Left cardiac atrium (tissue), 4 donors: Measurements from ENCODE around the gene SREK1. TPM values are rescaled to one million over a fixed set of nuclear protein-coding genes. Genes with fewer than 3 reads are reported as not detected.

ENCODE experiments used
- ATAC-seq, 2 donors: fragments of 200-7000 bp; cut with Tn5 transposase; one replicate each; pipeline ENCODE4 v1.9.1; 2020; ENCODE audit warnings: mild to moderate bottlenecking in 2 of 2, moderate library complexity in 2 of 2
- DNase-seq: peaks from one replicate; pipeline ENCODE4 v3.0.0-alpha.2; 2020
- intact Hi-C, 2 donors: fragments of 100-400 bp; cut with DNase I; formaldehyde crosslinking; loops; one replicate each; pipeline versions ENCODE4 v1.14.1 to v1.15.1; 2022 to 2023
- total RNA-seq, 2 donors: library from RNA; stranded (reverse); fragmentation: NEBNext Ultra II Directional; extraction: Animal tissue kit (Norgen Biotek cat#: 25700); gene quantifications; one replicate each; pipeline ENCODE4 v1.2.1, GENCODE V29; 2021
- donor health status: DM: no; HTN: yes; CAD: no.
- donor health status: DM: no; HTN: yes; CAD: no; lungs with severe emphysema.
- donor health status: DM: yes; HTN: yes; CAD: no.
- donor health status: Dilated cardiomyopathy.

The SREK1 gene
- total RNA-seq, 2 donors from 2014 or later, result 32.8 to 36.8 TPM

GRCh38 chr5:66151491-66151890 is 7.4 kb downstream of the SREK1 start:
- ATAC-seq (no peak), DNase-seq (no peak)
- intact Hi-C loops, result no loop called here

GRCh38 chr5:66157046-66157445 is 12.9 kb downstream of the SREK1 start:
- intact Hi-C loops, result no loop called here
- DNase-seq (no peak), ATAC-seq (no peak)

GRCh38 chr5:66161356-66161755 is 17.3 kb downstream of the SREK1 start:
- no peak for ATAC-seq
- no peak for DNase-seq
- intact Hi-C loops, result no loop called here

GRCh38 chr5:66164044-66164790 is 20.1 kb downstream of the SREK1 start:
- ATAC-seq, result no peak
- DNase-seq, result no peak
- intact Hi-C loops, result no loop called here

GRCh38 chr5:66168226-66168625 is 24.1 kb downstream of the SREK1 start:
- DNase-seq (no peak), ATAC-seq (no peak)
- intact Hi-C loops, result no loop called here

GRCh38 chr5:66169534-66169933 is 25.4 kb downstream of the SREK1 start:
- ATAC-seq (no peak), DNase-seq (no peak)
- intact Hi-C loops, result no loop called here

- intact Hi-C loops, result no loop called here
- DNase-seq, result no peak
Measured at GRCh38 chr5:66170195-66170919, 26.3 kb downstream of the SREK1 start.

GRCh38 chr5:66171349-66172344 is 27.5 kb downstream of the SREK1 start:
- no peak for DNase-seq
- ATAC-seq, result peak; percentile 51 to 59
- intact Hi-C loops, result no loop called here

More at GRCh38 chr5:66170195-66170919, 26.3 kb downstream of the SREK1 start:
- ATAC-seq, result no peak

- no peak for DNase-seq
- ATAC-seq, result no peak
- intact Hi-C loops, result no loop called here
Measured at GRCh38 chr5:66174338-66174737, 30.2 kb downstream of the SREK1 start.

- intact Hi-C loops, result no loop called here
- ATAC-seq (no peak), DNase-seq (no peak)
Measured at GRCh38 chr5:66178799-66179198, 34.7 kb downstream of the SREK1 start.

GRCh38 chr5:66179297-66180051 is 35.4 kb downstream of the SREK1 start:
- DNase-seq (no peak), ATAC-seq (no peak)
- intact Hi-C loops, result no loop called here

- intact Hi-C loops, result no loop called here
- ATAC-seq, result no peak
- no peak for DNase-seq
Measured at GRCh38 chr5:66180282-66181155, 36.4 kb downstream of the SREK1 start.

- ATAC-seq, result no peak
- DNase-seq, result no peak
- intact Hi-C loops, result no loop called here
Measured at GRCh38 chr5:66186108-66186507, 42.0 kb downstream of the SREK1 start.

- no peak for DNase-seq
- intact Hi-C loops, result no loop called here
- ATAC-seq, result no peak
Measured at GRCh38 chr5:66193419-66193818, 49.3 kb downstream of the SREK1 start.

- intact Hi-C loops, result no loop called here
Measured at GRCh38 chr5:66197764-66198405, 53.8 kb downstream of the SREK1 start.

GRCh38 chr5:66198837-66199236 is 54.7 kb downstream of the SREK1 start:
- ATAC-seq, result no peak
- DNase-seq, result no peak

More at GRCh38 chr5:66197764-66198405, 53.8 kb downstream of the SREK1 start:
- ATAC-seq (no peak), DNase-seq (no peak)

GRCh38 chr5:66203531-66203930 is 59.4 kb downstream of the SREK1 start:
- DNase-seq (no peak), ATAC-seq (no peak)
- intact Hi-C loops, result no loop called here

More at GRCh38 chr5:66198837-66199236, 54.7 kb downstream of the SREK1 start:
- intact Hi-C loops, result no loop called here
